Measurements from ENCODE around the gene RRM2.

Gene RRM2

DNA sequence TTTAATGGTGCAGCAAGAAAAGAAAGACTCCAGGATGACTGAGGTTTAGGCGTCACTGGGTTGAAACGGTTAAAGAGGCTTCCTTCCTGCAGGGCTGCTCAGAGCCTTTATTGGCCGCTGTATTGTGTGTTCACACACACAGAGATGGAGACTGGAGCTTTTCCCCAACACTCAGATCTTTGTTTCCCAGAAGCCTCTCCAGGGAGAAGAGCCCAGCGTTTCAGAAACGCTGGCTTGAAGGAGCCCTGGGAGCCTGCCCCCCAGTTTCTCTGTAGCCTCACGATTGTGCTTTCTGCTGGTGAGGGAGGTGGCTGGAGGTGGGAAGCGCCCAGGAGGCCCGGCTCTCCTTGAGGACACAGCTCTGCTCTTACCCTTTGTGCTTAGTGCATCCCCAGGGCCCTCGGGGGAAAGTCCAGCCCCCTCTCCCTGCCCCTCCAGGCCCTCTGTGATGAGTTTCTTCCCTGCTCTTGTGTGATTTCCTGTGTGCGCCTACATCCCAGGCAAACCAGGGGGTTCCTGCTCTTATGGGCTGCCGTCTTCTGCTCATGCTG, 37.1 kb downstream of the RRM2 start:
- DNase-seq = no peak

DNA sequence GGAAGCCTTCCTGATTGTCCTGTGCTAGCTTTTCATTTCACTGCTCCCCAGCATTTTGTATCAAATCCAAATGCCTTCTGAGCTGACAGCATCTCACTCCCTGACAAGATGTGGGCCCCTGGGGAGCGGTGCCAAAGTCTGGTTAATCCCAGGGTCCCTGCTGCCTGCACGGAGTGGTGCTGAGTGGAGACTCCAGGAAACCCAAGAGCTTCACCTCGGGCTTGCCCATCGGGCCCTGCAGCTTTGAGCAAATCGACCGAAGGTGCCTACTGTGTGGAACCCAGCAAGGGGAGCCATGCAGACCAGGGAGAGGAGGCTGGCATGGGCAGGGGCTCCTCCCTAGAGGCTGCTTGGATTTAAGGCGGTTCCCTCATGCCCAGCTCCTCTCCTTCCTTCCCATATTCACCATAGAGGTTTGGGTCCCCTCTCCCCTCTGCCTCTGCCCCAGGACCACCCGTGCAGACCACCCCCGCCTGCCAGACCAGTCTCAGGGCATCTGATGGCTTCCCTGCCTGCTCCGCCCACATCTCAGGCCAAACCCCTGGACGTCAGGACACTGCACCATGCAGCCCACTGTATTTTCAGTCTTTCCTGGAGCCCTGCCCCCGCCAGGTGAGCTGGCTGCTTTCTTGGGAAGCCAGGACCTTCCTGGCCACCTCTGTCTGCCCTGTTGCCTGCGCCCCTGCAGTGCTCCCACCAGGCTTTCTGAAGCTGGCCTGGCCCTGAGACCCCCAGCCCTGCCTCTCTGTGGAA, 37.8 kb downstream of the RRM2 start:
- DNase-seq = no peak

DNA sequence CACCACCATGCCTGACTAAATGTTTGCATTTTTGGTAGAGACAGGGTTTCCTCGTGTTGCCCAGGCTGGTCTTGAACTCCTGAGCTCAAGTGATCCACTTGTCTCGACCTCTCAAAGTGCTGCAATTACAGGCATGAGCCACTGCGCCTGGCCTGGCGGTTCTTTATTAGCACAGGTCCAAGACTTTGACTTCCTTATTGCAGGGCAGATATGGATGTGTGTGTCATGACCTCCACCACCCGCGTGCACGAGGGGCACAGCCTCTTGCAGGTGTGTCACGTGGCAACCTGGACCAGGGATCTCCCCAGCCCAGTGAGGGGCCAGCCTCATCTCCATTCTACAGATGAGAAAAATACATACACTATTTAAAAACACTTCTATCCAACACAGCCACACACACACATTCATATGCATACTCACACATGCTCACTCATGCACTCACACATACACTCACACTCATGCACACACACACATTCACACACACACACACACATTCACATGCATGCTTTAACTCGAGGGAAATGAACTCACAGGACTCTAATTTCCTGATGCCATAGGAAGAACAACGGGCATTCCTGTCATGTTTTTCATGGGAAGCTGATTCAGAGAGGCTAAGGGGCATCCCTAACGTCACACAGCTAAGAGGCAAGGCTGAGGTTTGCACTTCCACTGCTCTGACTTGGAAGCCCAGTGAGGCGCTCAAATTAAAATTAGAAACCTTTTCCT, 38.8 kb downstream of the RRM2 start:
- no peak for DNase-seq

DNA sequence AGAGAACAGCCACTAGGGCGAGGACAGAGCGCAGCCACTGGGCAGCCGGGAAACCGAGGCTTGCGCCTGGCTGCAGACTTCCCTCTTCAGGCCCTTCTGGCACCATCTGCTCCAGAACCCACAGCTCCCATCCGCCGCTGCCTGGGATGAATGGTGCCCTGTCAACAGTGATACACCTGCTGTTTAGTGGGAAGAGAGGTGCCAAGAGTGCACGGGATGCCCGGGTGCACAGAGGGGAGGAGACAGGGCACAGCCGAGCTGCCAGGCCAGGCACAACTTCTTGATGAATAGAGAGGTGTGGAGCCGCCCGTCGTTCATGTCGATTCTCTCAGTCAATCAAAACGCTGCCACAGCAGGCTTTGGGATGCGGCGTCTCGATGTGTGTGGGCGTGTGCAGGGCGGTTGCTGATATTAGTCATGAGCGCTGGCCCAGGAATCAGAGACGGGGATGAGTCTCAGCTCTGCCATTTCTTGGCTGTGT, 39.5 kb downstream of the RRM2 start:
- DNase-seq = no peak

DNA sequence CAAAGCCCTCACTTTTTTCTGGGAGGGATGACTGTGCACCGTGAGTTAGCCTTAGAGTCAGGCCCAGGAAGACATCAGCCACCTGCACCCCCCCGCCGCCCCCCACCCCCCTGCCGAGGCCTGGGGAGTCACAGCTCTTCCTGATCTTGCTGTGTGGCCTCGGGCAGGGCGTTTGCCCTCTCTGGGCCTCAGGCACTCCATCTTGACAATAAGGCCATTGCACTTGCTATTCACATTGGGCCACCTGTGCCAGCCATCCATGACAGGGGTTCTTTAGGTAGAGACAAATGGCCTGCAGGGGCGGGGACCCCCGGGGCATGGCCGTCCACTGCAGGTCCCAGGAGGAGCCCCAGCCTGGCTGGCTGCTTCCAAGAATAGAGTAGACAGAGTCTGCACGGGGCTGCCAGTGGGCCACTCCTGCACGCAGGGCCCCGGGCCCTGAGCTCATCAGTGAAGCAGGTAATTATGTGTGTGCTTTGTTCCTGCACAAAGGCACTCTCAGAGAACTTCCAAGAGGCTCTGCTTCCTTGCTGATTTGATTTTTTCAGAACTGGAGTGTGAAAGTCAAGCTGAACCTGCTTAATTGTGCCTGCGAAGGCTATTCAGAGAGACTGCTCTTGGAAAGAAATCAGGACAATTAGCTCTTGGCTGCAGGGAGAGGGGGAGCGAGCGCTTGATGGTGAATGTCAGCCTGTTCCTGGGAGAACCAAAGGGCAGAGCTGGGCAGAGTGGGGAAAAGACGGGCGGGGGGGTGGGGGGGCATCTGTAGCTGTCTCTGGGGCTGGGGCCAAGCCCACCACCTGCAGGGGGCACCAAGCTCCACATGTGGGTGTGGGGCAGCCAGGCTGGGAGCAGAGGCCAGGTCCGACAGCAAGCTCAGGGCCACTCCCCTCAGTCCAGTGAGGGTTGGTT, 40.3 kb downstream of the RRM2 start:
- peak; percentile 64 for DNase-seq

DNA sequence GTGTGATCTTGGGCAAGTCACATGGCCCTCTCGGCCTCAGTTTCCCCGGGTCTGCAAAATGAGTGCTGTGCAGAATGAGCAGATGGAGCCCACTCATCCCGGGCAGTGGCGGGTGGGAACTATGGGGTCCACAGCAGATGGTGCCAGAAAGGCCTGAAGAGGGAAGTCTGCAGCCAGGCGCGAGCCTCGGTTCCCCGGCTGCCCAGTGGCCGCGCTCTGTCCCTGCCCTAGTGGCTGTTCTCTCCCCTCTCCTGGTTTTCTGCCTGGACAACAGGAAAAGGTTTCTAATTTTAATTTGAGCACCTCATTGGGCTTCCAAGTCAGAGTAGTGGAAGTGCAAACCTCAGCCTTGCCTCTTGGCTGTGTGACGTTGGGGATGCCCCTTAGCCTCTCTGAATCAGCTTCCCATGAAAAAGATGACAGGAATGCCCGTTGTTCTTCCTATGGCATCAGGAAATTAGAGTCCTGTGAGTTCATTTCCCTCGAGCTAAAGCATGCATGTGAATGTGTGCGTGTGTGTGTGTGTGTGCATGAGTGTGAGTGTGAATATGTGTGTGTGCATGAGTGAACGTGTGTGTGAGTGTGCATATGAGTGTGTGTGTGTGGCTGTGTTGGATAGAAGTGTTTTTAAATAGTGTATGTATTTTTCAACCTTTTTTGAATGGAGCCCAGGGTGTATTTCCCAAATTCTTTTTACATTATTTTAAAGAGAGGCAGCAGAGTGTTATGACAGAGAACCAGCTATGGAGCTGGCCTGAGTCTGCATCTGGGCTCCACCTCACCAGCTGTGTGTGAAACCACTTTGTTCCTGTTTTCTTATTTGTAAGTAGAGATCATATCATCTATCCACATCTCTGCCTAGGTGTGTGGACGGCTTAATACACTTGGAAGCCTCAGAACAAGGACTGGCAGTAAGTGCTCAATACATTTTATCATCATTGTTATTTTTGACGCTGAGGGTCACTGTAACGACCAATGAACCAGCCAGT, 41.3 kb downstream of the RRM2 start:
- DNase-seq = no peak

DNA sequence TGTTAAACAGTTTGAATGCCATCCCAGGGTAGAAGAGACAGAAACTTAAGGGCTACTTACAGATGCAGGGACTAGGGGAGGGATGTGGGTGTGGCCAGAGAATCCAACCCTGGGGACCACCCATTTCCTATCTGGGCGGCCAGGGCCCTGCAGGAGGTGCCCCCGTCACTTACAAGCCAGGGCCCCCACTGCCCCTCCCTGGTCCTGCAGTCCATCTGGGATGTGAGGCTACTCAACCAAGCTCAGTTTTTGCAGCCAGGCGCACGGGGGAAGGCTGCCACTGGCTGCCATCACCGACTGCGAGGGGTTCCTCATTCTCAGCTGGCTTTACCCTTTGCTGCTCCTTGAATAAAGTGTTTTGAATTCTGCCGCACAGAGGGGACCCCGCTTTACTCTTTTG, 42.1 kb downstream of the RRM2 start:
- DNase-seq = no peak

DNA sequence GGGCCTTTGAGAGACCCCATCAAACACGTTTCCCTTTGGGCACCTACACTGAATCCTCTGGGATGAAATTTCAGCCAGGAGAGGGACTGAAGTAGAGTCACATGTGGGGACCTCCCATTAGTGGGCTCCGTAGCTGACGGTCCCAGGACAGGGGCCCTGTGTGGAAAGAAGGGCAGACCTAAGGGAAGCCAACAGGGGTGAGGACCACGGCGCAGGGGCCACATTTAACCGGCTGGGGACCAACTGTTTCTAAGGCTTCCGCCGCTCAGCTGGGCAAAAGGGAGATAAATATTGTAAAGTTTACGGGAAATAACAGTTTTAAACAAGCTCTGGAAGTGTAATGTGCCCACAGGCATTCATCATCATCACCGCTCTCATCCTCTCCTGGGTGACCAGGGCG, 42.7 kb downstream of the RRM2 start:
- no peak for DNase-seq

DNA sequence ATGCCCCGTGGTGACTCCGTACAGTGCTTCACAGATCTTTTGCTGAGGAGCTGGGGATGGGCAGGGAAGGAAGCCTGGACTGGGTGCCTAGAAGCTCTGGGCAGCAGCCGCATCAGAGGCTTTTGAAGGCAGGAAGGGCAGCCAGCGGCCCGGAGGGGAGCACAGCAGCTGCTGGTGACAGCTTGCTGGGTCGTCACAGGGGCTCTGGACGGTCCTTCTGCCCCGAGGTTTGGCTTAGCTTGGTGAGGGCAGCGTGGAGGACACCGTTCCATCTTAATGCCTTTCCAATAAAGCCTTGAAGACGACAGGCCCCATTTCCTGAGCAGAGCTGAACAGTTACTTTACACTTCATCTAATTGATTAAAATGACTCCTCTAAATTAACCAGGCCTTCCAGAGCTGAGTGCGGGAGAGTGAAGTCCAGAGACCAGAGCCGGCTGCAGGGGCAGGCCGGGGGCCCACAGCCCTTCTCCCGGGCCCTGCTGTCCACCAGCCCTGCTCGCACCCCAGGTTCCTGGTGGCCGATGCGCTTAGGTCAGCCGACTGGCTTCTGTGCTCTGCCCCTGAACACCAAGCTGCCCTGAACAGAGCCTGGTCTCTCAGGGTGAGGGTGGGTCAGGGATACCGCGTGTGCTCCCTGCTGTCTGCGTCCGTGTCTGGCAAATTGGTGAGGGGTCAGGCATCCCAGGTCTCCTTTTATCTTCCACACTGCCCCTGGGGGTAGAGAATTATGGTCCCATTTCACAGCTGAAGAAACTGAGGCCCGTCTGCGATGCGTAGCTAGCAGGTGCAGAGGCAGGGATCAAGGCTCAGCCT, 43.5 kb downstream of the RRM2 start:
- DNase-seq = no peak

DNA sequence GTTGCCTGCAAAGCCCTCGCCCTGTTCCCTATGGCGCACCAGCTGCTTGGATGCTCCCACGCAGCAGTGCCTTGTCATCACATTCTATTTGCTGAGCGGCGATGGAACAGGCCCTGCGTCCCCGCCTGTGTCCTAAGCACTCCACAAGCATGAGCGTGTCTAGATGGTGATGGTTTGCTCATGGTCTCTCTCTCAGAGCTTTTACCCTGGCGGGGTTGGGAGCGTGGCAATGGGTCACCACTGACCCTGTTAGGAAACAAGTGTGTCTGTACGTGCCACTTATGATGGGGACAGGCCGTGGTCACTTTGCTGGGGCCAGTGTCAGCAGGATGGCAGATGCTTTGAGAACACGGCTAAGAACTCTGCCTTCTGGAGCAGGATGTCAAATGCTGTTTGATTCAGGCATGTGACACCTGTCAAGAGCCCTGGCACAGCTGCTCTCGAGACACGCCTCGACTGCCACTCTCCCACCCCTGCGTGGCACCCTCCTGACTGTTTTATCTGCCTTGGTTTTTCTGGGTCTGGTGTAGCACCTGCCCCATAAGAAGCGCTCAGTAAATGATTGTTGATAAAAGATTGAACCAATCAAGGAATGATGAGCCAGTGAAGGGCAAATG, 44.2 kb downstream of the RRM2 start:
- DNase-seq = no peak

DNA sequence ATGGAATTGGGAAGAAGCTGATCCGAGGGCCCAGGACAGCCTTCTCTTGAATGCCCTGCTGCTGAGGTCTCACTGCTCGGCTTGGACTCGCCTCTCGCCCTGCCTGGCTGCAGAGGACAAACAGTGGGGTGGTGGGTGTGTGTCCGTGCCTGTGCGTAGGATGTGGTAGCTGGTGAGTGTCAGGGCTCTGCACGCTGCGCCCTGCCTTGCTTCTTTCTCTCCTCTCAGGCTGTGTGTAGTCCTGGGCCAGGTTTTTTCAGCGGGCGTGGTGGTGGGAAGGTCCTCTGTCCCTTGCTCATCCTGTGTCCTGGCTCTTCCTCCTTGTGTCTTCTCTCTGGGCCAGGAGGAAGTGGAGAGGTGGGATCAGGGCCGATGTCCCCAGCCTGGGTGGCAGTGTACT, 44.8 kb downstream of the RRM2 start:
- no peak for DNase-seq

DNA sequence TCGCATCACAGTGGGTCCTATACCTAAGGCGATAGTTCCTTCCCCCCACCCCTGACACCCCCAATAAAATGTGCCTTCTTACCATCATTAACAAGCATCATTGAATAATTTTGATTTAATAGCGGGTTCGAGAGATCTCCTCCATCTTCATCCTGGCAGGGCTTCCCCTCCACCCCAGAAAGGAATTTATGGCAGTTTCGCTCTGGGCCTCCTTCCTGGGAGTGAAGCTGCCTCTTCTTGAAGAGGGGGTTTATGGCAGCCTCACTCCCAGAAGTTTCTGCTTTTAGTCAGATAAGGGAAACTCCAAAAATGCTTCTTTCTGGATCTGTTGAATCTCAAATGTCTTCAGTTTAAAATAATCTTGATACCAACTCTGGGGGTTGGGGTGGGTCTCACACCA, 45.7 kb downstream of the RRM2 start:
- no peak for DNase-seq

DNA sequence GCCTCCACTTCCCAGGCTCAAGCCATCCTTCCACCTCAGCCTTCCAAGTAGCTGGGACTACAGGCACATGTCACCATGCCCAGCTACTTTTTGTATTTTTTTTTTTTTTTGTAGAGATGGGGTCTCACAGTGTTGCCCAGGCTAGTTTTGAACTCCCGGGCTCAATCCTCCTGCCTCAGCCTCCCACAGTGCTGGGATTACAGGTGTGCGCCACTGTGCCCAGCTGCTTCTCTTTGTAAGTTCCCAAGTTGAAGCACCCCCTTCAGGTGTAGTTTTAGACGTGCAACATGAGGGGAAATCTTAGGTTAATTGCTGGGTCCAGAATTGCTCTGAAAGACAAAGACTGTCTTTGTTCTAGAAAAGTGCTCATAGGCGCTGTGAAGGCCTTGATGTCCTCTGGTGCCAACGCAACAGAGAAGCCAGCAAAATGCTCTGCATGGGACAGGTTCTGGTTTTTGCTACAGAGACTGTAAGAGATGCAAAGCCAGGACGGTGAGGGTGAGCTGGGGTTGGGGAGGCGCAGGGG, 46.6 kb downstream of the RRM2 start:
- no peak for DNase-seq

DNA sequence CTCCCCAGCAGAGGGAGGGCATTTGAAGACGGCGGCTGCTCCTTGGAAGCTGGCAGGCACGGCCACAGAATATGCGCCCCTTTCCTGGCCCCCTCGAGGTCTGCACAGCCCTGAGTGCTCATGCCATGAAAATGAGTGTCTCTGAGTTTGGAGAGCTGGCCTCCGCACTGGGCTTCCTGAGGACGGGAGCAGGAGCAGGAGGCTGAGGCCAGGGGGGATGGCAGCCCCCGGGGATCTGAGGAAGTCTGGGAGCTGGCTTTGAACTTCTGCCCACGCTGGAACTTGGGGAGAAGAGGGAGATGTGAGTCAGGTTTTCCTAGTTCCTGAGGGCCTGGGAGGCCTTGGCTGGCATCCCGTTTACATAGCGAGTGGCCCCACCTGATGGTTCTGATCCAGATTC, 47.0 kb downstream of the RRM2 start:
- no peak for DNase-seq

DNA sequence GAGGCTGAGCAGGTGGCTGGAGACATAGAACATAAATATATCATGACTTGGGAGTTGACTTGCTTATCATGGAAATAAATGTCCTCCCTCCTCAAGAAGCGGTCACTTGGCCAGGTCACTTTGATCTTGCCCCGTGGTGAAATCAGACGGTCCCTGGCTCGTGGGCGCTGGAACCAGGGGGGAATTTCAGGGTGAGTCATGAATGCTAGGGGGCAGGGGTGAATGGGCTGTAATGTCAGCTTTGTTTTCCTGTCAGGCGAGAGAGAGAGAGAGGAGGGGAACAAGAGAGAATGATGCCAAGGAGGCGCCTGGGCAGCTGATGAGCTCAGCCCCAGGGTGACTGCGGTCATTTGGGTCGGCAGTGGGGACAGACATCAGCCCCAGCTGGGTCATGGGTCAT, 47.7 kb downstream of the RRM2 start:
- DNase-seq = no peak

DNA sequence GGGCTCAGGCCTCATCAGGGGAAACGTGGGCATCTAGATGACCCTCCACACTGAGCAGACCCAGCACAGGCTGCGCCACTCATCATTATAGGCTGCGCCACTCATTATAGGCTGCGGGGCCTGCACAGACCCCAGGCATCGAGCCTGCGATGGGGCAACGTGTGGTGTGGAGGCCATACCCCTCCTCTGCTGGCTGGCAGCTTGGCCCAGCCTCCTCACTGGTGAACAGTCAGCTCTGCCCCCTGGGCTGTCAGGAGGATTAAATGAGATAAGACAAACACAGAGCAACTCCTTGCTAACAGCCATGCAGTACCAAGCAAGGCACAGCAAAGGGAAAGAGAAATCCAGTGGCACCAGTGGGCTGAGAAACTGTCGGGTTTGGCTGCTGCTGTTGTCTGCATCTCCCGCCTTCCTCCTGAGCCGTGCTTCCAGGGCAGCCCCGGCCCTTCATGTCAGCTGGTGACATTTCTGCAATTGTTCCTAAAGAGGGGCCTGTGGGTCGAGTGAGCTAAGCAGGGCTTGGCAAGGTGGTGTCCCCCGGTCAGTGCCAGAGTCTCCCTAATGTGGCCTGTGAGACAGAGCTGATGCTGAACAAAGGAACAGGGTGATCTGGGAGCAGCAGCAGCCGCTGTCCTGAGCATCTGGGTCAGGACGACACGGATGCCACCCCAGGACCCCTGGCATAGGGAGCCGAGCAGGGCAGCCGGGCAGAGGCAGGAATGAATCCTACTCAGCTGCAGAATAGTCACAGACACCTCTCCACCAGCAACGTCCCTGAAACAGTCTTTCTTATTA, 48.7 kb downstream of the RRM2 start:
- DNase-seq = no peak

DNA sequence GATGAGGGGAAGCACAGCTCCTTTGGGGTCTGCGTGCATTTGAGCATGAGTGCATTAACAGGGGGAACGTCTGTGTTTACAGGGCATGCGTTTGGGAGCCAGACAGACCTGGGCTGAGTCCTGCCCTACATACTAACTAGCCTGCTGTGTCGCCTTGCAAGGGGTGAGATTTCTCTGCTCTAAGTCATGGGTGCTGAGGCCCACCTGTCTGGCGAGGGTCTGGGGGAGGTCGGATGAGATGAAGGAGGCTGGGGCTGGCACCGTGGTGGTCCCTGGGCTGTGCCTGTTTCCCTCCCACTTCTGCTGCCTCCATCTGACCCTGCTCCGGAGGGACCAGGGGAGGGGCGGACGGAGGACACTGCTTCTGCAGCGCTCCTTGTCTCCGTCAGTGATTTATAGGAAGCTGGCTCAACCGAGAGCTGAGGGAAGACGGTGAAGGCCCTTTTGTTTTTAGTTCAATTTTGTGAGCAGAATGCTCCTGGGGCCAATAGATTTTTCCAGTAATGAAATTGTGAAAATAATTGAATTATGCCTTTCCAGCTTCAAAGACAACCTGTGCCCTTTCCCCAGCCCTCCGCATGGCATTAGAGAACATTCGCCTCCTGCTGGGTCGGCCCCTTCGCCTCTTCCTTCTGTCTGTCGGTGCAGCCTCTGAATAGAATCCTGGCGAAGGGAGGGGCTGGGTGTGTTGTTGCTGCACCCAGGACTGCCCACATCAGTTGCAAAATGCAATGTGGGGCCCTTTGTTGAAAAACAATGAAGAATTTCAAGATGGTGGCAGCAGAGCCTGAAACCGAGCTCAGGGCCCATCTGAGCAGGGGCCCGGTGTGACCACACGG, 49.7 kb downstream of the RRM2 start:
- no peak for DNase-seq

DNA sequence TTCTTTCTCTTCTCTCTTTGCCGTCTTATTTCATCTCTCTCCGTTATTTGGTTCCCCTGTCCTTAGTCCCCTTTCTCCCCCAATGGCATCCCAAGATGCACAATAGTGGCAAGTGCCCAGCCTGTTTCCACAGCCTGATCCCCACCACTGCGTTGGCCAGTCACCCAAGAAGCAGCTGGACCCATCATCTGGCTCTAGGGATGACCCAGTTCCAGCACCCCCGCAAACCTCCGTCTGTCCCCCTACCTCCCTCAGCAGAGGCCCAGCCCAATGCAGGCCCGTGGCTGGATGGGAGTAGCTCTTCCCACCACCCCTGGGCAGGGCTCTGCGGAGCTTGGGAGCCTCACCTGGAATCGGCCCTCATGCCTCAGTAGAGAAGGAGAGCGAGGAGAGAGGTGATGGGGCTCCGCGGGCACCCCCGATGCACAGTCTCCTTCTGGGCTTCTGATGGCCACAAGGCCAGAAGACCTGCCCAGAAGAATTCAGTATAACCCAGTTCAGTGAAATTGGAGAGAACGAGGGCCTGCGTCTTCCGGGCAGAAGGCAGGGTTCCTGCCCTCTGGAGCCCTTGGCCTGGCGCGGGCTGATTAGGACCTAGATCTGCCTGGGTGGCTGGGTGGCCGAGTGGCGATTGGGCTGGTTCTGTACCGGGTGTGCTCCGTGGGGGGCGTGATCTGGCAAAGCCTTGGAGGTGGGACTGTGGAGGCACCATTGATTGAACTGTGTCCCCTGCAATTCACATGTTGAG, 50.9 kb downstream of the RRM2 start:
- no peak for DNase-seq
